ENCODE measurements around the gene SNAP25. TPM values are rescaled to one million over a fixed set of nuclear protein-coding genes. Genes with fewer than 3 reads are reported as not detected.

The SNAP25 gene
- total RNA-seq, 2 donors from 2014 or later, result 0.74 to 9.3 TPM

- H3K27ac ChIP-seq, result no peak overlapping the region
- H3K4me1 ChIP-seq, result no peaks in the 10 kb centered on the region
- no peak for TF ChIP-seq CTCF (IDR thresholded peaks at IDR 0.05)
- H3K27me3 ChIP-seq, result no peaks in the 10 kb centered on the region
- no peak for DNase-seq (ENCODE audit: low spot score)
- no peak overlapping the region for H3K4me3 ChIP-seq
- H3K36me3 ChIP-seq, result no peaks in the 10 kb centered on the region
- no peaks in the 10 kb centered on the region for H3K9me3 ChIP-seq
Measured at GRCh38 chr20:10200330-10200729, 18.3 kb upstream of the SNAP25 start.

- no peak overlapping the region for H3K27ac ChIP-seq
- TF ChIP-seq CTCF (IDR thresholded peaks at IDR 0.05), result no peak
- no peaks in the 10 kb centered on the region for H3K4me1 ChIP-seq
- H3K9me3 ChIP-seq, result no peaks in the 10 kb centered on the region
- no peak overlapping the region for H3K4me3 ChIP-seq
- no peaks in the 10 kb centered on the region for H3K27me3 ChIP-seq
- no peaks in the 10 kb centered on the region for H3K36me3 ChIP-seq
- no peak for DNase-seq (ENCODE audit: low spot score)
Measured at GRCh38 chr20:10201321-10201870, 17.2 kb upstream of the SNAP25 start.

- H3K4me1 ChIP-seq, result no peaks in the 10 kb centered on the region
- H3K27ac ChIP-seq, result no peak overlapping the region
- no peaks in the 10 kb centered on the region for H3K36me3 ChIP-seq
- H3K9me3 ChIP-seq, result no peaks in the 10 kb centered on the region
- no peak for DNase-seq (ENCODE audit: low spot score)
- no peak for TF ChIP-seq CTCF (IDR thresholded peaks at IDR 0.05)
- no peaks in the 10 kb centered on the region for H3K27me3 ChIP-seq
- no peak overlapping the region for H3K4me3 ChIP-seq
Measured at GRCh38 chr20:10209091-10209490, 9.5 kb upstream of the SNAP25 start.

- H3K4me1 ChIP-seq, result peaks cover 0 to 12% of the 10 kb centered on the region in 2 donors
- no peak overlapping the region for H3K4me3 ChIP-seq
- DNase-seq (ENCODE audit: low spot score), result no peak
- no peak overlapping the region for H3K27ac ChIP-seq
- no peaks in the 10 kb centered on the region for H3K9me3 ChIP-seq
- H3K27me3 ChIP-seq, result peaks cover 0 to 7% of the 10 kb centered on the region in 2 donors
- H3K36me3 ChIP-seq, result no peaks in the 10 kb centered on the region
- no peak for TF ChIP-seq CTCF (IDR thresholded peaks at IDR 0.05)
Measured at GRCh38 chr20:10213526-10213925, 5.1 kb upstream of the SNAP25 start.

- no peak for DNase-seq (ENCODE audit: low spot score)
- no peak for TF ChIP-seq CTCF (IDR thresholded peaks at IDR 0.05)
- no peak overlapping the region for H3K4me3 ChIP-seq
- peaks cover 0 to 15% of the 10 kb centered on the region in 2 donors for H3K4me1 ChIP-seq
- H3K27ac ChIP-seq, result peak overlapping the region in 1 of 2 donors; percentile 81
- H3K27me3 ChIP-seq, result peaks cover 0 to 7% of the 10 kb centered on the region in 2 donors
- no peaks in the 10 kb centered on the region for H3K9me3 ChIP-seq
- H3K36me3 ChIP-seq, result no peaks in the 10 kb centered on the region
Measured at GRCh38 chr20:10216146-10216791, 2.4 kb upstream of the SNAP25 start.
